ENCODE measurements around the gene SLC1A7. TPM values are rescaled to one million over a fixed set of nuclear protein-coding genes. Genes with fewer than 3 reads are reported as not detected.

The SLC1A7 gene
- total RNA-seq, 6 experiments from 2014 or later: 0.31 to 1.3 (median 0.61) TPM

DNA sequence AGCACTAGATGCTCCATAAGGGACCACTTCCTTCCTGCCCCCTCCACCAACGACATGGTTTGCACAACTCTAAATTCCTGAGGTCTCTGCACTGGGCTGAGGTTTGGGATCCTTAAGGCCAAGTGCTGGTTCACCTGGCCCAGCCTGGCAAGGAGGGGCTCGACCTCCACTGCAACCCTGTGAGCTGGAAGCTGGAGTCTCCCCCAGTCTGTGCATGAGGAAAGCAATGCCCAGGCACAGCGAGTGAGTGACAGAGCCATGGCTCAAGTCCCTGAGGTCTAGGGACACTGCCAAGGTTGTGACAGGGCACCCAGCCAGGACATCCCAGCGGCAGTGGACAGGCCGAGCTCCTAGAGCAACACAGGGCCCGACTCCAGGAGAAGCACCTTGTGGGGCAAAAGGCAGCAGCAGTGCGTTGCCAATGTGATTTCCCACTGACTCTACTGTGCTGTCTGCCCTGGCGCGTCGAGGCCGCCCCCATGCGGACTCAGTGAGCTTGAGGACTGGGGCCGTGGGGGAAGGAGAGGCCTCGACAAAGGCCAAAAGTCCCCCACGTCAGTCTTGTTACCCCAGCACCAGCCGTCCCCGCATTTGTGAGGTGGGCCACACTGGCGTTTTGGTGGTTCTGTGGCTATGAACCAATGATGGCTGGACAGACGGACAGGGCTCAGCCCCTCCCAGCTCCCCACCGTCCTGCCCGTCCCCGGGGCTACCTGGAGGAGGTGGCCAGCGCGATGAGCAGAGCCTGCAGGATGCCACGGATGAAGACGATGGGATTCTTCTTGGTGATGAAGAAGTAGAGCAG, 50.4 kb downstream of the SLC1A7 start:
- Histone ChIP-seq H3K36me3 (no peaks in the 10 kb centered on the region), H3K27ac (no peak overlapping the region), H3K4me3 (no peak overlapping the region), H3K27me3 (no peaks in the 10 kb centered on the region), H3K4me1 (peaks cover 0 to 20% (median 0%) of the 10 kb centered on the region in 4 donors), H3K9me3 (no peaks in the 10 kb centered on the region)
- ATAC-seq (peak; percentile 71 to 87 (median 83)), DNase-seq (peak; percentile 81 to 93 (median 93))
- intact Hi-C loops (cut with DNase I): loop anchor here in 1 of 2 donors (10.0 kb wide), 1 partner anchor 83 kb away; no protein-coding TSS in a partner anchor
- TF ChIP-seq POLR2A (IDR thresholded peaks at IDR 0.05): no peak
- TF ChIP-seq, protein P1, sequence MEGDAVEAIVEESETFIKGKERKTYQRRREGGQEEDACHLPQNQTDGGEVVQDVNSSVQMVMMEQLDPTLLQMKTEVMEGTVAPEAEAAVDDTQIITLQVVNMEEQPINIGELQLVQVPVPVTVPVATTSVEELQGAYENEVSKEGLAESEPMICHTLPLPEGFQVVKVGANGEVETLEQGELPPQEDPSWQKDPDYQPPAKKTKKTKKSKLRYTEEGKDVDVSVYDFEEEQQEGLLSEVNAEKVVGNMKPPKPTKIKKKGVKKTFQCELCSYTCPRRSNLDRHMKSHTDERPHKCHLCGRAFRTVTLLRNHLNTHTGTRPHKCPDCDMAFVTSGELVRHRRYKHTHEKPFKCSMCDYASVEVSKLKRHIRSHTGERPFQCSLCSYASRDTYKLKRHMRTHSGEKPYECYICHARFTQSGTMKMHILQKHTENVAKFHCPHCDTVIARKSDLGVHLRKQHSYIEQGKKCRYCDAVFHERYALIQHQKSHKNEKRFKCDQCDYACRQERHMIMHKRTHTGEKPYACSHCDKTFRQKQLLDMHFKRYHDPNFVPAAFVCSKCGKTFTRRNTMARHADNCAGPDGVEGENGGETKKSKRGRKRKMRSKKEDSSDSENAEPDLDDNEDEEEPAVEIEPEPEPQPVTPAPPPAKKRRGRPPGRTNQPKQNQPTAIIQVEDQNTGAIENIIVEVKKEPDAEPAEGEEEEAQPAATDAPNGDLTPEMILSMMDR (IDR thresholded peaks at IDR 0.05): no peak
- WGBS (ENCODE audit: insufficient coverage, low coverage, low lambda C conversion rate, missing lambda C conversion rate): 60% methylated on average over 3 of the region's 26 CpGs

DNA sequence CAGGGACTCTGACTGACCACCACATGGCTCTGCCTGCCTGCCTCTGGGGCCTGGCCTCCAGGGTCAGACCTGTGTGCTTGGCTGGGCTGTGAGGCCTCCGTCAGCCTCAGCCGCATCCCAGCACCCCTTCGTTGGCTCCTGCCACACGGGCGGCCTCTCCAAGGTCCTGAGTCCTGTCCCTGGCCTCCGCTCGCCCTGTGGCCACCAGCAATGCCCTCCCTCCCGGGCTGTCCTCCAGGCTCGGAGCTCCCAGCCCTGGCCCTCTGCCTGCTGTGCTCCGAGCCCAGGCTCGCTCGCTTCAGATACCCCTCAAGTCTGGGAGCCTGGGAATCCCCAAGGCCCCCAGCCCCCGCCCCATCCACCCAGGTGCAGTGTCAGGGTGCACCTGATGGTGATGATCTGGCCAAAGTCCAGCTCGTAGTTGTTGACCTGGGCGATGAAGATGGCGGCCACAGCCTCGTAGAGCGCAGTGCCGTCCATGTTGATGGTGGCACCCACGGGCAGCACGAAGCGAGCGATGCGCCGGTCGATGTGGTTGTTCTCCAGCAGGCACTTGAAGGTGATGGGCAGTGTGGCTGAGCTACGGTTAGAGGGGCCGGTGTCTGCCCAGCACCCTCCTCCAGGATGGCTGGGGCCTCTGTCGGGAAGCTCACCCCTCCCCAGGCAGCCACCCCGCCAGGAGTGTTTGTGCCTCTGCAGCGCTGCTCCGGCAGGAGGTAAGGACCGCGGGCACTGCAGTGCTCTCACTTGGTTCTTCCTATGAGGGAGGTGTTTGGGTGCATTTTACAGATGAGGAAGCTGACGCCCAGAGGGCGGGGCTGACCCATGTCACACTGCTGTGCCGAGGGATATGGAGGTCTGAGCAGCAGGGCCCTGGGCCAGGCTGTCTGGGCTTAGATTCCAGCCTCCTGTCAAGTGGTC, 52.0 kb downstream of the SLC1A7 start:
- no peaks in the 10 kb centered on the region for H3K36me3 ChIP-seq
- WGBS (ENCODE audit: insufficient coverage, low coverage, low lambda C conversion rate, missing lambda C conversion rate): 95% methylated on average over 13 of the region's 37 CpGs
- DNase-seq (peak in 1 of 3 donors; percentile 55), ATAC-seq (peak in 1 of 4 donors; percentile 3)
- H3K27ac ChIP-seq: no peak overlapping the region
- no peak overlapping the region for H3K4me3 ChIP-seq
- no peak for TF ChIP-seq POLR2A (IDR thresholded peaks at IDR 0.05)
- TF ChIP-seq, protein P1 (IDR thresholded peaks at IDR 0.05): no peak
- intact Hi-C loops (cut with DNase I): loop anchor here in 1 of 2 donors (10.0 kb wide), 1 partner anchor 84 kb away; no protein-coding TSS in a partner anchor
- H3K4me1 ChIP-seq: peaks cover 0 to 20% (median 0%) of the 10 kb centered on the region in 4 donors
- no peaks in the 10 kb centered on the region for H3K9me3 ChIP-seq
- no peaks in the 10 kb centered on the region for H3K27me3 ChIP-seq

DNA sequence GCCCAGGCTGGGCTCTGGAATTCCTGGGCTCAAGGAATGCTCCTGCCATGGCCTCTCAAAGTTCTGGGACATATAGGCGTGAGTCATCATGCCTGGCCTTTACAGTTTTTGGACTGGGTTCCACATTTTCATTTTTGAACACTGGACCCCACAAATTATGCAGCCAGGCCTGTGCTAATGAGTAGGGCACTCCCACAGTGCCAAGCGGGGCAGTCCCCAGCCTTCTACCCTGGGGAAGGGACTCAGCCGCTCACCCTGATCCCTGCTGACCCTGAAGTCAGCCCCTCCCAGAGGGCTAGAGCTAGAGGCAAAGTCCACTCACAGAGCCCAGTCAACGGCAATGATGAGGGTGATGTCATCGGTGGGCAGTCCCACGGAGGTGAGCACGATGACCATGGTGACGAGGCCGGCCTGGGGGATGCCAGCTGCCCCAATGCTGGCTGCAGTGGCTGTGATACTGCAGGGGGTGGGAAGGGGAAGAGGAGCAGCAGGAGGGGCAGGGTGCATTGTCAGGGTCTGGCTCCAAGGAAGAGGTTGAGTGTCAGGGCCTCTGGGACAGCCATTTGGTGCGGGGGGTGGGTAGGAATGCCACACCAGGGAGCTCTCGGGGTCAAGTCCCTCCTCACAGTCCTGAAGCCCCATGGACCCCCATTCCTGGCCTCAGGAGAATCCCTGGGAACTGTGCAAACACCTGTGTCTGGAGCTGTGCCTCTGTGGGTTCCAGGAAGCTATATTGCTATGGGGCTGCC, 52.8 kb downstream of the SLC1A7 start:
- TF ChIP-seq, protein P1 (IDR thresholded peaks at IDR 0.05): no peak
- TF ChIP-seq POLR2A (IDR thresholded peaks at IDR 0.05): no peak
- Histone ChIP-seq H3K36me3 (no peaks in the 10 kb centered on the region), H3K9me3 (no peaks in the 10 kb centered on the region), H3K27me3 (no peaks in the 10 kb centered on the region), H3K4me3 (no peak overlapping the region), H3K27ac (no peak overlapping the region), H3K4me1 (peaks cover 0 to 20% (median 0%) of the 10 kb centered on the region in 4 donors)
- peak; percentile 77 to 86 (median 84) for DNase-seq
- WGBS (ENCODE audit: insufficient coverage, low coverage, low lambda C conversion rate, missing lambda C conversion rate): 45% methylated on average over 7 of the region's 11 CpGs
- peak; percentile 76 to 90 (median 80) for ATAC-seq
- intact Hi-C loops (cut with DNase I): loop anchor here in 1 of 2 donors (10.0 kb wide), 1 partner anchor 85 kb away; no protein-coding TSS in a partner anchor
